Karpas-422 (cell line): ENCODE data around the gene MTREX. TPM values are rescaled to one million over a fixed set of nuclear protein-coding genes. Genes with fewer than 3 reads are reported as not detected.

Experiments
- DNase-seq: peaks from one replicate; pipeline ENCODE4 v3.0.0-alpha.2; 2015
- H2AFZ ChIP-seq: fragments of 200-600 bp; sonication (generic); 2 replicates; pipeline ENCODE4 v1.6.1; 2014; ENCODE audit warnings: antibody characterized with exemption, low read length, mixed read lengths
- H3K27ac ChIP-seq: fragments of 200-600 bp; sonication (generic); 2 replicates; pipeline ENCODE4 v1.5.1; 2014; ENCODE audit warnings: mild to moderate bottlenecking, low read length, moderate library complexity
- H3K27me3 ChIP-seq: fragments of 200-600 bp; sonication (generic); 2 replicates; pipeline ENCODE4 v1.6.1; 2014; ENCODE audit warnings: low read length, mixed read lengths
- H3K36me3 ChIP-seq: fragments of 200-600 bp; sonication (generic); 2 replicates; pipeline ENCODE4 v1.6.1; 2014; ENCODE audit warnings: low read length, mixed read lengths; ENCODE audit not compliant: insufficient read depth
- H3K4me1 ChIP-seq: fragments of 200-600 bp; sonication (generic); 2 replicates; pipeline ENCODE4 v1.6.1; 2014; ENCODE audit warnings: mild to moderate bottlenecking, low read length, mixed read lengths
- H3K4me2 ChIP-seq: fragments of 200-600 bp; sonication (generic); 2 replicates; pipeline ENCODE4 v1.6.1; 2014; ENCODE audit warnings: low read length, low read depth, mild to moderate bottlenecking; ENCODE audit not compliant: poor library complexity, severe bottlenecking
- H3K4me3 ChIP-seq: fragments of 200-600 bp; sonication (generic); 2 replicates; pipeline ENCODE4 v1.5.1; 2014; ENCODE audit warnings: mild to moderate bottlenecking, antibody characterized with exemption, low read length, mixed read lengths
- H3K79me2 ChIP-seq: fragments of 200-600 bp; sonication (generic); 2 replicates; pipeline ENCODE4 v1.6.1; 2014; ENCODE audit warnings: mild to moderate bottlenecking, low read length, mixed read lengths
- H3K9ac ChIP-seq: fragments of 200-600 bp; sonication (generic); 2 replicates; pipeline ENCODE4 v1.6.0; 2014; ENCODE audit warnings: low read length
- H3K9me2 ChIP-seq: fragments of 200-600 bp; sonication (generic), shearing (Covaris generic); replicated peaks from 2 replicates; pipeline ENCODE4 v1.6.0; 2014; ENCODE audit warnings: mild to moderate bottlenecking, low read length, moderate library complexity; ENCODE audit not compliant: insufficient read depth
- H3K9me3 ChIP-seq: fragments of 300-700, 200-600 bp; sonication (generic); 2 replicates; pipeline ENCODE4 v1.6.1; 2014; ENCODE audit warnings: low read length, mixed read lengths
- H4K20me1 ChIP-seq: fragments of 200-600 bp; sonication (generic); 2 replicates; pipeline ENCODE4 v1.6.1; 2014; ENCODE audit warnings: mild to moderate bottlenecking, antibody characterized with exemption, low read length, low read depth; ENCODE audit not compliant: insufficient read depth
- total RNA-seq: library from RNA; depleted of rRNA; stranded (reverse); fragments of >200 nt; shearing (Covaris generic); gene quantifications from 2 replicates; pipeline ENCODE4 v1.2.3, GENCODE V29; 2014; ENCODE audit warnings: low replicate concordance

MTREX gene
- total RNA-seq, 1 experiment from 2014 or later = 79.9 TPM

DNA sequence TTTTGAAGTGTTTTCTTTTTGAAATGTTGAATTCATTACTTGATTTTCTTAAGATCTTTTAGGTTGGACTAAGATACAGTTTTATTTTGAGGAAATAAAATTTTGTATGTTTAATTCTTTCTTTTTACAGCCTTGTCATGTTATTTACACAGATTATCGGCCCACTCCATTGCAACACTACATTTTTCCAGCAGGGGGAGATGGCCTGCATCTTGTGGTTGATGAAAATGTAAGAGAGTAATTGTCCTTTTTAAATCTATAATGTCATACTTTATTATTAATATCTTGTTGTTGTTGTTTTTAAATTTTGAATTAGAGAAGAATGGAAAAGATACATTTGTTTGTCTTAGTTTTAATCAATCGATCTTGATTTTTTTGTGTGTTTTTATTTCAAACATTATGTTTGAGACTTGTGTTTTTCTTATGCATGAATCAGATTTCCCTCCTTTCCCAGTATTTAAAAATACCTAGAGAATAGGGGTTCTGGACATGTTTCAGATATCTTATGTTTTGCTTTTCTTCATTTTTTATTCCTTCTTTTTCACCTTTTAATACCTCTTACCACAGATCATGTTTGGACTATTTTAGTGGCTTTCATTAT, 36.7 kb downstream of the MTREX start:
- no peak overlapping the region for H2AFZ ChIP-seq
- H3K9me2 ChIP-seq = no peaks in the 10 kb centered on the region
- H3K36me3 ChIP-seq = peaks cover 91% of the 10 kb centered on the region
- peaks cover 10% of the 10 kb centered on the region for H3K4me1 ChIP-seq
- H3K4me3 ChIP-seq = no peak overlapping the region
- no peak overlapping the region for H3K9ac ChIP-seq
- DNase-seq = peak; percentile 79
- H3K27me3 ChIP-seq = no peaks in the 10 kb centered on the region
- peaks cover 62% of the 10 kb centered on the region for H3K79me2 ChIP-seq
- no peak overlapping the region for H3K4me2 ChIP-seq
- H3K27ac ChIP-seq = no peak overlapping the region
- no peaks in the 10 kb centered on the region for H4K20me1 ChIP-seq
- peaks cover 3% of the 10 kb centered on the region; the same call in 1 of the 2 replicates for H3K9me3 ChIP-seq

DNA sequence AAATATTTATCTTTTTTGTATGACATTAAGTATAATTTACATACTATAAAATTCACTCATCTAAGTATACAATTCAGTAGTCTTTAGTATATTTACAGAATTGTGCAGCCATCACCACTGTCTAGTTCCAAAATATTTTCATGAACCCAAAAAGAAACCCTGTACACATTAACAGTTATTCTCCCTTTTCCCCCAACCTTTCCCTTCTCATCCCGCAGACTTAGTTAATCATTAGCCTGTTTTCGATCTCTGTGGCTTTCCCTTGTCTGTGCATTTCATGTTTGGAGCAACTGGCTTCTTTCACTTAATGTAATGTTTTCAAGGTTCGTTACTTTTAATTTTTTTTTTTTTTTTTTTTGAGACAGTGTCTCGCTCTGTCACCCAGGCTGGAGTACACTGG, 37.5 kb downstream of the MTREX start:
- Histone ChIP-seq H3K9ac (no peak overlapping the region), H3K4me3 (no peak overlapping the region), H4K20me1 (no peaks in the 10 kb centered on the region), H2AFZ (no peak overlapping the region), H3K4me2 (no peak overlapping the region), H3K9me3 (peaks cover 3% of the 10 kb centered on the region; the same call in 1 of the 2 replicates), H3K9me2 (no peaks in the 10 kb centered on the region), H3K36me3 (peaks cover 94% of the 10 kb centered on the region), H3K27ac (no peak overlapping the region), H3K27me3 (no peaks in the 10 kb centered on the region), H3K79me2 (peaks cover 63% of the 10 kb centered on the region), H3K4me1 (peaks cover 10% of the 10 kb centered on the region)
- no peak for DNase-seq

DNA sequence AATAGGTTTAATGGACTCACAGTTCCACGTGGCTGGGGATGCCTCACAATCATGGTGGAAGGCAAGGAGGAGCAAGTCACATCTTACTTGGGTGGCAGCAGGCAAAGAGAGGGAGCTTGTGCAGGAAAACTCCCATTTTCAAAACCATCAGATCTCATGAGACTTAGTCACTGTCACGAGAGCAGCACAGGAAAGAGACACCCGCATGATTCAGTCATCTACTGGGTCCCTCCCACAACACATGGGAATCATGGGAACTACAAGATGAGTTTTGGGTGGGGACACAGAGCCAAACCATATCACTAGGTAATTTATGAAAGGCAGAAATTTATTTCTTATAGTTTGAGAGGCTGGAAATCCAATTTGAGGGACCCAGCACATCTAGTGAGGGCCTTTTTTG, 40.0 kb downstream of the MTREX start:
- DNase-seq = no peak
- Histone ChIP-seq H4K20me1 (no peaks in the 10 kb centered on the region), H3K4me2 (no peak overlapping the region)

DNA sequence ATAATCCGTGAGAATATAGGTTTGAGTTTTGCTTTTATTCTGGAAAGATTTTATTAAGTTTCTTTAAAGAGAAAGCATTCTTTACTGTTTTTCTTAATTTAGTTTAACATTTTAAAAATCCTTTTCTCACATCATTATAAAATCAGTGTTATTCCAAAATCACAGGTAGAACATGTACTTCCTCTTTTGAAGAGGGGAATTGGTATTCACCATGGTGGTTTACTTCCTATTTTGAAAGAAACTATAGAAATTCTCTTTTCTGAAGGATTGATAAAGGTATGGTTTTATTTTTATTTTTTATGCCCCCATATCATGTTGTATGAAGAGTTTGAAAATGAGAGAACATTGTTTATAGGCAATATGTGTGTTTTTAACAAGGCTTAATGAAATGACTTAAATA, 43.0 kb downstream of the MTREX start:
- H3K79me2 ChIP-seq = peaks cover 45% of the 10 kb centered on the region
- H3K4me3 ChIP-seq = no peak overlapping the region
- peaks cover 84% of the 10 kb centered on the region for H3K36me3 ChIP-seq
- no peaks in the 10 kb centered on the region for H3K9me2 ChIP-seq
- no peaks in the 10 kb centered on the region for H3K9me3 ChIP-seq
- no peak overlapping the region for H2AFZ ChIP-seq
- H3K27ac ChIP-seq = no peak overlapping the region
- DNase-seq = no peak
- no peaks in the 10 kb centered on the region for H3K27me3 ChIP-seq
- H3K9ac ChIP-seq = no peak overlapping the region
- no peaks in the 10 kb centered on the region for H4K20me1 ChIP-seq
- H3K4me1 ChIP-seq = peaks cover 10% of the 10 kb centered on the region
- no peak overlapping the region for H3K4me2 ChIP-seq

More for the DNA sequence above, 40.0 kb downstream of the MTREX start:
- Histone ChIP-seq H3K27me3 (no peaks in the 10 kb centered on the region), H3K4me1 (peaks cover 10% of the 10 kb centered on the region), H2AFZ (no peak overlapping the region), H3K4me3 (no peak overlapping the region), H3K9me2 (no peaks in the 10 kb centered on the region), H3K79me2 (peaks cover 59% of the 10 kb centered on the region), H3K27ac (no peak overlapping the region), H3K9me3 (peaks cover 3% of the 10 kb centered on the region; the same call in 1 of the 2 replicates), H3K36me3 (peaks cover 91% of the 10 kb centered on the region), H3K9ac (no peak overlapping the region)

DNA sequence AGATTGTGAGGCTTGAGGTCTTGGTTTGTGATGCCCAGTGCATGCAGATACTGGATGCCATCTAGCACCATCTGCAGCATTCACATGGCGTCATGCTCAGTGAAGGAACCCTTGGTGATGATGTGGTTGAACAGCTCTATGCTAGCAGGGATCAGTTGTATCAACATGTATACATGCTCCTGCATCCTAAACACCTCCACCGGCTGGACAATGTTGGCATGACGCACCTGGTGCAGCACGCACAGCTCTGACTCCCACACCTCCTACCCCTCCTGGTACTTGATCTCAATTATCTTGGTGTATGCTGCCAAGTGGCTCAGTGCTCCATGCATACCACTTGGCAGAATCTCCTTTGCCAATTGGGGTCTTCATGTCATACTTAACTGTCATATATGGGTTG, 49.1 kb downstream of the MTREX start:
- no peaks in the 10 kb centered on the region for H4K20me1 ChIP-seq
- no peak overlapping the region for H2AFZ ChIP-seq
- no peaks in the 10 kb centered on the region for H3K9me3 ChIP-seq
- H3K4me3 ChIP-seq = no peak overlapping the region
- no peaks in the 10 kb centered on the region for H3K27me3 ChIP-seq
- no peaks in the 10 kb centered on the region for H3K4me1 ChIP-seq
- H3K79me2 ChIP-seq = peaks cover 41% of the 10 kb centered on the region
- no peak overlapping the region for H3K4me2 ChIP-seq
- peaks cover 61% of the 10 kb centered on the region for H3K36me3 ChIP-seq
- no peaks in the 10 kb centered on the region for H3K9me2 ChIP-seq
- H3K9ac ChIP-seq = no peak overlapping the region
- no peak overlapping the region for H3K27ac ChIP-seq
- DNase-seq = no peak

DNA sequence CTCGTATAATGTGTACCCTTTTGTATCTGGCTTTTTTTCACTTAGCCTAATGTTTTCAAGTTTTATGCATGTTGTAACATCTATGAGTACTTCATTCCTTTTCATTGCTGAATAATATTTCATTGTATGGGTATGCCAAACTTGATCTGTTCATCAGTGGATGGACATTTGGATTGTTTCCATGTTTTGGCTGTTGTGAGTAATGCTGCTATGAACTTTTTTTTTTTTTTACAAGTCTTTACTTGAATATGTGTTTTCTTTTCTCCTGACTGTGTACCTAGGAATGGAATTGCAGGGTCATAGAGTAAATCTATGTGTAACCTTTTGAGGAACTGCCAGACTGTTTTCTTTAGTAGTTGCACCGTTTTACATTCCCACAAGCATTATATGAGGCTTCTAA, 52.4 kb downstream of the MTREX start:
- Histone ChIP-seq H3K9me3 (no peaks in the 10 kb centered on the region), H3K27ac (no peak overlapping the region), H3K79me2 (peaks cover 53% of the 10 kb centered on the region), H3K36me3 (peaks cover 32% of the 10 kb centered on the region), H3K9me2 (no peaks in the 10 kb centered on the region), H4K20me1 (no peaks in the 10 kb centered on the region), H2AFZ (no peak overlapping the region), H3K27me3 (no peaks in the 10 kb centered on the region), H3K4me3 (no peak overlapping the region), H3K9ac (no peak overlapping the region), H3K4me1 (no peaks in the 10 kb centered on the region), H3K4me2 (no peak overlapping the region)
- DNase-seq = no peak

DNA sequence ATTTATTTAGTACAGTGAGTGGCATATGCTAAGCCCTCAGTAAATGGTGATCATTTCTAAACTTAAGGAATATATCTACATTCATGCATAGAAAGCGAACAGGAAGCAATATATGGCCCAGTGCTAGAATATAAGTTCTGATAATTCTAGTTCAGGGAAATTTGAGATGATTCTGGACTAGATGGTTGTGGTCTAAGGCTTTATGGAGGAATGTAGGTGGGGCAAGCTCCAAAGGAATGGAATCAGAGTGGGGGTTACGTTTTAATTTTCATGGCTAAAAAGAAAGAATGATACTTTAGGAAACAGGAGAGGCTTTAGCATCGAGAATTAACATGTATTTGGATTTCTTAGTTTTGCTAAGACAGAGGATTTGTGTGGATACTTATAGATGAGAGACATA, 56.1 kb downstream of the MTREX start:
- Histone ChIP-seq H3K4me1 (0 out of 2 replicates have a peak, but pooled peaks cover 4% of the 10 kb centered on the region), H3K79me2 (peaks cover 49% of the 10 kb centered on the region), H2AFZ (no peak overlapping the region), H3K36me3 (peaks cover 31% of the 10 kb centered on the region), H3K9ac (no peak overlapping the region), H3K4me3 (no peak overlapping the region), H3K9me3 (no peaks in the 10 kb centered on the region), H3K9me2 (no peaks in the 10 kb centered on the region), H3K27me3 (no peaks in the 10 kb centered on the region), H3K4me2 (no peak overlapping the region), H3K27ac (no peak overlapping the region), H4K20me1 (no peaks in the 10 kb centered on the region)
- no peak for DNase-seq

DNA sequence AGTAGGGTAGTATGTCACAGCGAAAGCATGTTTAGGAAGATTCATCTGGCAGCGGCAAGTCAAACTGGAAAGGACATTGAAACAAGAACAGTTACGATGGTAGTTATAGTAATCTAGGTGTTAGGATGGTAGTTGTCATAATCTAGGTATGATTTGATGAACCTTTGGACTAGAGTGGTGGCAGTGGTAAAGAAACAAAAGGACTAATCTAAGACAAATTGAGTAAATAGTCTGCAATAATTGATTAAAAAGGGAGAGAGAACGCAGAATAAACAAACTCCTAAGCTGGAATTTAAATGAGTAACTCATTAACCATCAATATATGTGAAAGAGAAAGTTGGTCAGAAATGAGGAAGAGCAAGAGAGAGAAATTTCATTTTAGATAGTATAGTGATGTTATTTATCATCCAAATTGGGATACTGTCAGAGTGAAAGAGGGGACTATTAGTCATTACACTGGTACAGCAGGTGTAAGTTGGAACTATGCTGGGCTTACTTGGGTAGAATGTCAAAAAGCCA, 56.8 kb downstream of the MTREX start:
- DNase-seq = no peak
- Histone ChIP-seq H3K4me1 (0 out of 2 replicates have a peak, but pooled peaks cover 4% of the 10 kb centered on the region), H3K27ac (no peak overlapping the region), H3K4me2 (no peak overlapping the region), H3K27me3 (no peaks in the 10 kb centered on the region), H3K9me2 (no peaks in the 10 kb centered on the region), H3K4me3 (no peak overlapping the region), H3K9me3 (no peaks in the 10 kb centered on the region), H4K20me1 (no peaks in the 10 kb centered on the region), H3K36me3 (peaks cover 29% of the 10 kb centered on the region), H3K9ac (no peak overlapping the region), H2AFZ (no peak overlapping the region), H3K79me2 (peaks cover 47% of the 10 kb centered on the region)
